ENCODE measurements around the gene ERLIN1. TPM values are rescaled to one million over a fixed set of nuclear protein-coding genes. Genes with fewer than 3 reads are reported as not detected.
"Not testable (repeated sequence)": the region's sequence is repeated elsewhere in the genome, so short reads cannot be mapped to it uniquely, and the experiment has no call there.

ERLIN1 gene
- total RNA-seq, 1 experiment from 2014 or later, result 42.9 TPM

DNA sequence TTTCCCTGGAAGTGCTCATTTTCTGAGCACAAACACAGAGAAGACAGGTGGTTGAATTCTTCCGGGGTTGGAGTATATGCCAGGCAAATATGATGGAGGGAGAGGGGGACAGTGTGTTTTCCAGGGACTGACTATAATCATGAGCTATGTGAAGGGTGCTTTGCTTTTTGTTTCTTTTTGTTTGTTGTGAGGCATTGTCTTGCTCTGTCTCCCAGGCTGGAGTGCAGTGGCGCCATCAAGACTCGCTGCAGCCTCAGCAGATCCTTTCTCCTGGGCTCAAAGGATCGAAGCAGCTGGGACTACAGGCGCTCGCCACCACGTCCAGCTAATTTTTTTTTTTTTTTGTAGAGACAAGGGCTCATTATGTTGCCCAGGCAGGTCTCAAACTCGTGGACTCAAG lies 56.9 kb downstream of the ERLIN1 start:
- POLR2A ChIA-PET, result interaction anchor here (0.5 to 0.7 kb wide), 3 partner anchors 8 to 95 kb away, joined by 3 to 4 read pairs (median 3); no protein-coding TSS in a partner anchor
- BruUV-seq (replicated peaks), result no TSS peak
- CTCF ChIA-PET, result interaction anchor here (0.7 kb wide), 1 partner anchor 284 kb away, joined by 3 read pairs; no protein-coding TSS in a partner anchor
- DNase-seq (ENCODE audit: unreplicated experiment), result no peak
- Mint-ChIP-seq H3K27ac (ENCODE audit: low read depth, unreplicated experiment) (no peak overlapping the region), H3K9me3 (ENCODE audit: unreplicated experiment) (peaks cover 5% of the 10 kb centered on the region), H3K4me1 (ENCODE audit: insufficient read depth, unreplicated experiment) (no peaks in the 10 kb centered on the region), H3K36me3 (ENCODE audit: insufficient read depth, unreplicated experiment) (no peaks in the 10 kb centered on the region), H3K4me3 (ENCODE audit: unreplicated experiment) (no peak overlapping the region), H3K27me3 (ENCODE audit: insufficient read depth, unreplicated experiment) (no peaks in the 10 kb centered on the region)
- intact Hi-C loops (cut with micrococcal nuclease), result no loop called here
- TF ChIP-seq, protein P1, sequence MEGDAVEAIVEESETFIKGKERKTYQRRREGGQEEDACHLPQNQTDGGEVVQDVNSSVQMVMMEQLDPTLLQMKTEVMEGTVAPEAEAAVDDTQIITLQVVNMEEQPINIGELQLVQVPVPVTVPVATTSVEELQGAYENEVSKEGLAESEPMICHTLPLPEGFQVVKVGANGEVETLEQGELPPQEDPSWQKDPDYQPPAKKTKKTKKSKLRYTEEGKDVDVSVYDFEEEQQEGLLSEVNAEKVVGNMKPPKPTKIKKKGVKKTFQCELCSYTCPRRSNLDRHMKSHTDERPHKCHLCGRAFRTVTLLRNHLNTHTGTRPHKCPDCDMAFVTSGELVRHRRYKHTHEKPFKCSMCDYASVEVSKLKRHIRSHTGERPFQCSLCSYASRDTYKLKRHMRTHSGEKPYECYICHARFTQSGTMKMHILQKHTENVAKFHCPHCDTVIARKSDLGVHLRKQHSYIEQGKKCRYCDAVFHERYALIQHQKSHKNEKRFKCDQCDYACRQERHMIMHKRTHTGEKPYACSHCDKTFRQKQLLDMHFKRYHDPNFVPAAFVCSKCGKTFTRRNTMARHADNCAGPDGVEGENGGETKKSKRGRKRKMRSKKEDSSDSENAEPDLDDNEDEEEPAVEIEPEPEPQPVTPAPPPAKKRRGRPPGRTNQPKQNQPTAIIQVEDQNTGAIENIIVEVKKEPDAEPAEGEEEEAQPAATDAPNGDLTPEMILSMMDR (IDR thresholded peaks at IDR 0.05; ENCODE audit: unreplicated experiment), result no peak

DNA sequence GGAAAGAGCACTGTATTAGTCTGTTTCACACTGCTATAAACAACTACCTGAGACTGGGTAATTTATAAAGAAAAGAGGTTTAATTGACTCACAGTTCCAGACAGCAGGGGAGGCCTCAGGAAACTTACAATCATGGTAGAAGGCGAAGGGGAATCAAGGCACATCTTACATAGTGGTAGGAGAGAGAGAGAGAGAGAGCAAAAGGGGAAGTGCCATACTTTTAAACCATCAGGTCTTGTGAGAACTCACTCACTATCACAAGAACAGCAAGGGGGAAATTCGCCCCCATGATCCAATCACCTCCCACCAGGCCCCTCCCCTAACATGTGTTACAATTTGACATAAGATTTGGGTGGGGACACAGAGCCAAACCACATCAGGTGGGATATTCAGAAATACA lies 60.5 kb downstream of the ERLIN1 start:
- intact Hi-C loops (cut with micrococcal nuclease); H3K4me1 Mint-ChIP-seq (ENCODE audit: insufficient read depth, unreplicated experiment); H3K27me3 Mint-ChIP-seq (ENCODE audit: insufficient read depth, unreplicated experiment); H3K36me3 Mint-ChIP-seq (ENCODE audit: insufficient read depth, unreplicated experiment); CTCF ChIA-PET; BruUV-seq (replicated peaks); H3K4me3 Mint-ChIP-seq (ENCODE audit: unreplicated experiment); H3K9me3 Mint-ChIP-seq (ENCODE audit: unreplicated experiment); H3K27ac Mint-ChIP-seq (ENCODE audit: low read depth, unreplicated experiment); DNase-seq (ENCODE audit: unreplicated experiment); POLR2A ChIA-PET: not testable (repeated sequence)

DNA sequence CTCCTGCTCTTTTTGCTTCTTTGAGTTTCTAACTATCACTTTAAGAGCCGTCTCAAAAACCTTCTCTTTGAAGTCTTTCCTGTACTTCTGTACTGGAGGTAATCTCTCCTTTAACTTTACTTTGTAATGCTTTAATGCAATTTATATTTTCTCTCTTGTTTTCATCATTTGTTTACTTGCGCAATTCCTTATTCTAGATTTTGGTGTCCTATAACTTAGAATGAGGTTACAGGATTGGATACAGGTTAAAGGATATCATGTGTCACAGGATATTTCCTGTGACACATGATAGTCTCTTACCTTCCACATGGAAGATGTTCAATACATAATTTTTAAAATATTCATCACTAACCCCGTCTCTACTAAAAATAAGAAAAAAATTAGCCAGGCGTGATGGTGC lies 61.7 kb downstream of the ERLIN1 start:
- BruUV-seq (replicated peaks), result no TSS peak
- intact Hi-C loops (cut with micrococcal nuclease), result no loop called here
- no peaks in the 10 kb centered on the region for H3K36me3 Mint-ChIP-seq (ENCODE audit: insufficient read depth, unreplicated experiment)
- peaks cover 2% of the 10 kb centered on the region for H3K9me3 Mint-ChIP-seq (ENCODE audit: unreplicated experiment)
- TF ChIP-seq, protein P1 (IDR thresholded peaks at IDR 0.05; ENCODE audit: unreplicated experiment), result no peak
- no peak for DNase-seq (ENCODE audit: unreplicated experiment)
- H3K27me3 Mint-ChIP-seq (ENCODE audit: insufficient read depth, unreplicated experiment), result no peaks in the 10 kb centered on the region
- no peaks in the 10 kb centered on the region for H3K4me1 Mint-ChIP-seq (ENCODE audit: insufficient read depth, unreplicated experiment)
- H3K27ac Mint-ChIP-seq (ENCODE audit: low read depth, unreplicated experiment), result no peak overlapping the region
- CTCF ChIA-PET, result no interaction called here
- POLR2A ChIA-PET, result no interaction called here
- no peak overlapping the region for H3K4me3 Mint-ChIP-seq (ENCODE audit: unreplicated experiment)

DNA sequence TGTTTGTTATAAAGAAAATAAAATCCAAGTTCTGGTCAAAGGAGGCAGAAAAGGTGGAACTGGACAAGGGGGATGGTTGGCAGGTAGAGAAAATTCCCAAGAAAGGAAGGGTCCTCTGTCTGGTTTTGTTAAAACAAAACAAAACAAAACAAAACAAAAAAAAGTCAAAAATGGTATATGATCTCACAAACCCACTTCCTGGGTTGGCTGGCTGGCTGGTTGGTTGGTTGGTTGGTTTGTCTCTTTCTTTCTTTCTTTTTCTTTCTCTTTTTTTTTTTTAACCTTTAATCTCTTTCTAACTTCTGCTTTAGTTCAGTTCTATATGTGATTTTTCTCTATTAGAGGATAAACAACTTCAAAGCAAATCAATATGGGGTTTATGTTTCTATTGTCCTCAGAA lies 63.0 kb downstream of the ERLIN1 start:
- POLR2A ChIA-PET, result interaction anchor here (0.8 kb wide), 1 partner anchor 8 kb away, joined by 3 read pairs; no protein-coding TSS in a partner anchor
- intact Hi-C loops (cut with micrococcal nuclease), result no loop called here
- no peak for DNase-seq (ENCODE audit: unreplicated experiment)
- CTCF ChIA-PET, result interaction anchor here (0.6 kb wide), 1 partner anchor 14 kb away, joined by 3 read pairs; no protein-coding TSS in a partner anchor
- Mint-ChIP-seq H3K9me3 (ENCODE audit: unreplicated experiment) (peaks cover 7% of the 10 kb centered on the region), H3K27ac (ENCODE audit: low read depth, unreplicated experiment) (no peak overlapping the region), H3K27me3 (ENCODE audit: insufficient read depth, unreplicated experiment) (no peaks in the 10 kb centered on the region), H3K4me1 (ENCODE audit: insufficient read depth, unreplicated experiment) (no peaks in the 10 kb centered on the region), H3K36me3 (ENCODE audit: insufficient read depth, unreplicated experiment) (no peaks in the 10 kb centered on the region), H3K4me3 (ENCODE audit: unreplicated experiment) (no peak overlapping the region)
- TF ChIP-seq, protein P1 (IDR thresholded peaks at IDR 0.05; ENCODE audit: unreplicated experiment), result no peak
- BruUV-seq (replicated peaks), result no TSS peak

DNA sequence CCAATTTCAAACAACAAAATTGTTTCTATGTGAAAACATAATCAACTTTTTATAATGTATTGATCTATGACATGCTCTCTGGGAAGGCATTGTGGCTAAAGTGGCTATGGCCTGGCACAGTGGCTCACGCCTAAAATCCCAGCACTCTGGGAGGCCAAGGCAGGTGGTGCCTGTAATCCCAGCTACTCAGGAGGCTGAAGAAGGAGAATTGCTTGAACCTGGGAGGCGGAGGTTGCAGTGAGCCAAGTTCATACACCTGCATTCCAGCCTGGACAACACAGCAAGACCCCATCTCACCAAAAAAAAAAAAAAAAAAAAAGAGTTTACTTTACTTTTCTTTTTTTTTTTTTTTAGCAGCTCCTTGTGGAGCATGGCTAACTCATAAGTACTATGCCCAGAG lies 65.3 kb downstream of the ERLIN1 start:
- TF ChIP-seq, protein P1 (IDR thresholded peaks at IDR 0.05; ENCODE audit: unreplicated experiment), result no peak
- peaks cover 7% of the 10 kb centered on the region for H3K9me3 Mint-ChIP-seq (ENCODE audit: unreplicated experiment)
- no peak for DNase-seq (ENCODE audit: unreplicated experiment)
- H3K4me3 Mint-ChIP-seq (ENCODE audit: unreplicated experiment), result no peak overlapping the region
- H3K4me1 Mint-ChIP-seq (ENCODE audit: insufficient read depth, unreplicated experiment), result no peaks in the 10 kb centered on the region
- CTCF ChIA-PET, result interaction anchor here (0.8 kb wide), 1 partner anchor 71 kb away, joined by 3 read pairs; no protein-coding TSS in a partner anchor
- BruUV-seq (replicated peaks), result no TSS peak
- intact Hi-C loops (cut with micrococcal nuclease), result no loop called here
- POLR2A ChIA-PET, result no interaction called here
- no peaks in the 10 kb centered on the region for H3K27me3 Mint-ChIP-seq (ENCODE audit: insufficient read depth, unreplicated experiment)
- no peak overlapping the region for H3K27ac Mint-ChIP-seq (ENCODE audit: low read depth, unreplicated experiment)
- H3K36me3 Mint-ChIP-seq (ENCODE audit: insufficient read depth, unreplicated experiment), result no peaks in the 10 kb centered on the region

Measured in MCF 10A (cell line).